GM21360 (cell line): ENCODE results near the gene TBATA.
"Not testable (repeated sequence)": the region's sequence is repeated elsewhere in the genome, so short reads cannot be mapped to it uniquely, and the experiment has no call there.

ENCODE experiments used
- ATAC-seq: cut with Tn5 transposase; IDR thresholded peaks from one replicate; pipeline ENCODE4 v1.9.1; 2021; ENCODE audit warnings: mild to moderate bottlenecking, moderate library complexity; ENCODE audit not compliant: unreplicated experiment

TBATA gene

GRCh38 chr10:70779511-70780369 is 5.4 kb downstream of the TBATA start:
- no peak for ATAC-seq

- ATAC-seq, result no peak
Measured at GRCh38 chr10:70779088-70779487, 6.1 kb downstream of the TBATA start.

- ATAC-seq, result no peak
Measured at GRCh38 chr10:70778267-70778924, 6.8 kb downstream of the TBATA start.

GRCh38 chr10:70777063-70777875 is 7.9 kb downstream of the TBATA start:
- no peak for ATAC-seq

- ATAC-seq, result no peak
Measured at GRCh38 chr10:70776455-70777005, 8.6 kb downstream of the TBATA start.

GRCh38 chr10:70775679-70776454 is 9.3 kb downstream of the TBATA start:
- ATAC-seq, result no peak

GRCh38 chr10:70774810-70775678 is 10.1 kb downstream of the TBATA start:
- no peak for ATAC-seq

GRCh38 chr10:70773965-70774809 is 11.0 kb downstream of the TBATA start:
- ATAC-seq, result no peak

- no peak for ATAC-seq
Measured at GRCh38 chr10:70773461-70773860, 11.7 kb downstream of the TBATA start.

- no peak for ATAC-seq
Measured at GRCh38 chr10:70772627-70773026, 12.6 kb downstream of the TBATA start.

- no peak for ATAC-seq
Measured at GRCh38 chr10:70771311-70772194, 13.6 kb downstream of the TBATA start.

GRCh38 chr10:70770516-70770915 is 14.7 kb downstream of the TBATA start:
- not testable (repeated sequence) for ATAC-seq

- no peak for ATAC-seq
Measured at GRCh38 chr10:70770001-70770400, 15.2 kb downstream of the TBATA start.

GRCh38 chr10:70769121-70769520 is 16.1 kb downstream of the TBATA start:
- no peak for ATAC-seq

- ATAC-seq, result not testable (repeated sequence)
Measured at GRCh38 chr10:70768026-70768685, 17.0 kb downstream of the TBATA start.

GRCh38 chr10:70765794-70766594 is 19.2 kb downstream of the TBATA start:
- no peak for ATAC-seq
